ENCODE results near the gene SLC39A11.

The SLC39A11 gene

DNA sequence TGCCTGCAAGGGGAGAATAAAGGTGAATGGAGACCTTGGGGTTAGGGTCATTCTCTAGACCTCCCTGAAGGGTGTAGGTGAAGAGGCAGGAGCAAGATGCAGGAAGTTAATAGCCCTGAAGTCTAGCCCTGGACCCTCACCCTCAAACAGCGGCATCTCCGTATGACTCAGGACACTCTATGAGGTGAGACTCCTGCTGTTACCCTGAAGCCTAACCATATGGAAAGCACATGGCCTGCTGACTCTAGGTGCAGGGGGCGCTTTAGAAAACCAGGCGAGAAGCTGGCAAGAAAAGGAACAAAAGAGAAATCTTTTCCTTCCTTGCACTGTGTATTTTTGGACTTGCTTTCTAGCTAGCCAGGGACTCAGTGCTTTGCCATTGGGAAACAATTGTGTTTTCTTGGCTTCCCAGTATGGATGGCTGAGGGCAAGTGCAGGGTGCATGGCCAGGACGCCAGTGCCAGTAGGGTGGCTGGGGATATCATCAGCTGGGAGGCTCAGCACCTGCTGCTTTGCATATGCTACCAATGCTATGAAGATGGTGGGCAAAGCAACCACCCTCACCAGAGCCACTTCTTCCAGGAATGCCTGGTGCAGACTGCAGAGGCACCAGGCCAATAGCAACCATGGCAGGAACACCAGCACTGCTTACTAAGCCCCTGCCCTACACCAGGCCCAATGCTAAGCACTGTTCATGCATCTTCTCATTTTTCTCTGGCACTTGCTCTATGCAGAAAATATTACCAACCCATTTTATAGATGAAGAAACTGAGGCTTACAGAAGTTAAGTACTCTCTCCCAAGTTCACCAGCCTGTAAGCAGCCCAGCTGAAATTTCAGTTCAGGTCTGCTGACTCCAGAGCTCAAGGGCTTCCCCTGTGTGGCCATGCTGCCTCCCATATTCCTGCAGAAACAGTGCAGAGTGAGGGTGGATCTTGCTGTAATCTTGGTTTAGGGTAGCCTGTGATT is 425.1 kb downstream of the SLC39A11 start:
- no peak for DNase-seq

DNA sequence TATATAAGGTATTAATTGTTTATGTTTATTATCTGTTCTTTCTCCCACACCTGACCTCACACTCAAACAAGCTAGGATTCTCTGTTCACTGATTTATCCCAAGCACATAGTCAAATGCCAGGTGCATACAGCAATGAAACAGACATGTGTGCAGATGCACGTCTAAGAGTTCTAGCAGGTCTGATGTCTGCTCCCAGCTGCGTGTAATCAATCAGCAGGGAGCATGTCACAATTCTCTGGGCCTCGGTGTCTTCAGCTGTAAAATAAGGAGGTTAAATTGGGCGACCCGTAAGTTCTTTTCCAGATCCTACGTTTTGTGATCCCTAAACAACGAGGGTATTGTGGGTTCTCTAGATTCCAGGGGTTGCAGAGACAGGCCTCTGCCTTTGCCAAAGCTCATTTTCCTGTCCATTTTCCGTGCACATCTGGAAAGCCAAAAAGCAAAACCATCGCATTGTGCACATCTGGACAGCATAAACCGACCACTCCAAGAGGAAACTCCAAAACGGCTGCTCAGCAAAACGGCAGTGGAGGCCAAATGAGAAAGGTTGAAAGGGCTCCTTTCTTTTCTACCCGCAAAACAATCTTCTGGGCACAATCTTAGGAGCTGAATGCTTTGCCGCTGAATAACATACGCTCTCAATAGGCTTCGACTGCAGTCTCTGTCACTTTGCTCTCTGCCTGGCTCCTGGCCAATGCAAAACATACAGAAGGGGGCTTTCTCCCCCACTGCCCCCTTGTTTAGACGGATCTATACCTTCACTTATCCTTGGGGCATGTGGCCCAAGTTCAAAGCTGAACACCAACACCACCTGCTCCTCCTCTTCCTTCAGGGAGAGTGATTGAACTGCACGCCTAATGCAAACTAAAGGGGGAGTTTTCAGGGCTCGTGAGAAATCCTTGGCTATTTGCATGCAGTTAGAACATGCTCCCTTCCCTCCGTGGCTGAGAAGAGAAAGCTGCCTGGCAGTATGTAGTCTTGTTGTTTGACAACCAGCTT is 426.3 kb downstream of the SLC39A11 start:
- no peak for DNase-seq

DNA sequence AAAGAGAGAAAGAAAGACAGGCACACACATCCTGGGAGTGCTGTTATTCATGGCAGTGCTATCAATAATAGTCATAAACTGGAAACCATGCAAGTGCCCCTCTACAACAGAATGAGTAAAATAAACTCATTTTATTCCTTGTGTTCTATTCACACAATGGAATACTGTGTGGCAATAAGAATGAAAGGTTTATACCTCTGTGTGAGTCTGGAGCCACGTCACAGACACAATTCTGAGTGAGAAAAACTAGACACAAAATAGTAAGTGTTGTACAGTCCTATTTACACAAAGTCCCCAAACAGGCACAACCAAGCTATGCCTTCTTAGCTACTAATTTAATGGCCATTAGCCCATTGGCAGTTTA is 429.7 kb downstream of the SLC39A11 start:
- DNase-seq: no peak

DNA sequence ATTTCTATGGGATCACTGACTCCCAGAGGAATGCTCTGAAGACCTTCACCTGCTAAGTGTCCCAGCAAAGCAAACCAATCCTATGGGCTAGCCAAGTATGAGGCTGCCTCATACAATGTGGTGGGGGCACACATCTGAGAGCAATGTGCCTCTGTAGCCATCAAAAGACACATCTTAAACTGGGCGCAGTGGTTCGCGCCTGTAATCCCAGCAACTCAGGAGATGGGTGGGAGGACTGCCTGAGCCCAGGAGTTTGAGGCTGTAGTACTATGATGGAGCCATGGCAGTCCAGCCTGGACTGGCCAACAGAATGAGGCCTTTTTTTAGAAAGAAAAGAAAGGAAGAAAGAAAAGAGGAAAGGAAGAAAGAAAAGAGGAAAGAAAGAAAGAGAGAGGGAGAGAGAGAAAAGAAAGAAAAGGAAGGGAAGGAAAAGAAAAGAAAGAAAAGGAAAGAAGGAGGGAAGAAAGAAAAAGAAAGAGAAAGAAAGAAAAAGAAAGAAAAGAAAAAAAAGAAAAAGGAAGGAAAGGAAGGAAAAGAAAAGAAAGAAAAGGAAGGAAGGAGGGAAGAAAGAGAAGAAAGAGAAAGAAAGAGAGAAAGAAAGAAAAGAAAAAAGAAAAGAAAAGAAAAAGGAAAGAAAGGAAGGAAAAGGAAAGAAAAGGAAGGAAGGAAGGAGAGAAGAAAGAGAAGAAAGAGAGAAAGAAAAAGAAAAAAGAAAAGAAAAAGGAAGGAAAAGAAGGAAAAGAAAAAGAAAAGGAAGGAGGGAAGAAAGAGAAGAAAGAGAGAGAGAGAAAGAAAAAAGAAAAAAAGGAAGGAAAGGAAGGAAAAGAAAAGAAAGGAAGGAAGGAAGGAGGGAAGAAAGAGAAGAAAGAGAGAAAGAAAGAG is 430.3 kb downstream of the SLC39A11 start:
- DNase-seq: no peak

DNA sequence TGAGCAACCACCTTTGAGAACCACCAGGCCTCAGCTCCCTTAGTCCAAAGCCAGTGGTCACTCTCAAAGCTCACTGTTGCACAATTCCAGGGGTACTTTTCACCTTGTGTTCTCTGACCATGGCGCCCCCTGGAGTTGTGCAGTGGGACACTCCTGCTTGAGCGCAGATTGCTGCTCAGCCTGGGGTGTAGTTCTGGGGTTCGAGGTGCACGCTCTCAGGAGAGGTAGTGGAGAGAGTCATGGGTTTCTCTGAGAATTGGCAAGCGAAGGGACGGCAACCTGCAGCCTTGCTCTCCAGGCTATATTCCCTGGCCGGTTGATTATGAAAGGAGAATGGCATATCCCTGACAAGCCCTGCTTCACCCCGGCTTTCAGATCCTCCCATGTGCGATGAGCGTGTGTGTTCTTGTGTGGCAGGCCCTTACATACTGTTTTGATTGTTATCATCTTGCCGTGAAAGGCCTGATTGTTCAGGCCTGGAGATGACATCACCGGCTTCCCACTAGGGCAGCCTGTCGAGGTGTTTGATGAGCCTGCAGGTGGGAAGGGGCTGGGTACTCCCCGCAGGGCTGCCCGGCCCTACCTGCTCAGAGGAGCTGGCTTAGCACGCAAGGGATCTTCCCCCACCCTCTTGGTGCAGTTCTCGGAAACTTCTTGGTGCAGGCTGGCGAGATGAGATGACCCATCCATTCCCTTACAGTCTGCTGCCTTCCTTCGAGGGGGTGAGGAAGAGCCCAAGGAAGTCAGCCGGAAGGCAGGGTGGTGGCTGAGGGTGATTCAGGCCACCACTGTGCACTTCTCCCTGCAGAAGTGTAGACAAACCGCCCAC is 431.2 kb downstream of the SLC39A11 start:
- DNase-seq: no peak

DNA sequence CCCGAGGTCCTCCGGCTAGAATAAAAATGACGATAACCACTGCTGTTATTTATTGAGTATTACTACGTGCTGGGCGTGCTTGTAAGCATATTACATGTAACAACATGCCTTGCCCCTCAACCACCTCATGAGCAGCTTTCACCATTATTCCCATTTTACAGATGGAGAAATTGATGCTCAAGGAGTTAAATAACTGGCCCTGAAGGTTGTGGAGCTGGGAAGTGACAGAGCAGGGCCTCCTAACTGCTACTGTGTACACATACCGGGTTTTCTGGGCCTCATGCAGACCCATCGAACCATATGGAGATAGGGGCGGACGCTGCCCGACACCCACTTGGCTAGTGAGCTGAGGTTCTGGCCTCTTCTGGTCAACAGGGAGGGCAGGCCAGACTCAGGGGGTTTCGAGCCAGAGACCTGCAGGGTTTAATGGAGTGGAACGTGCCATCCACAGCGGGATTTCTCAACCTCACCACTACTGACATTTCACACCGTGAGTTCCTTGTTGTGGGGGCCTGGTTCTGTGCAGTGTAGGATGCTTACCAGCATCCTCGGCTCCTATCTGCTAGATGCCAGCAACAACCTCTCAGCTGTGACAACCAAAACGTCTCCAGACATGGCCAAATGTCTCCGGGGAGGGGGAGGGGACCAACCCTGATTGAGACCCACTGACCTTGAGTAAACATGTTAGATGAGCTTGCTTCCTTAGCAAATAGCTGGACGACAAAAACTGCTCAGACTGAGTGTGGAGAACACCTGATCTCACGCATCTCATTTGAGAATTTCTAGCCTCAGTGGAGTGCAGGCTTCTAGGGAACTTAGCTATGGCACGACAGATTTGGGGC is 432.0 kb downstream of the SLC39A11 start:
- DNase-seq: no peak

DNA sequence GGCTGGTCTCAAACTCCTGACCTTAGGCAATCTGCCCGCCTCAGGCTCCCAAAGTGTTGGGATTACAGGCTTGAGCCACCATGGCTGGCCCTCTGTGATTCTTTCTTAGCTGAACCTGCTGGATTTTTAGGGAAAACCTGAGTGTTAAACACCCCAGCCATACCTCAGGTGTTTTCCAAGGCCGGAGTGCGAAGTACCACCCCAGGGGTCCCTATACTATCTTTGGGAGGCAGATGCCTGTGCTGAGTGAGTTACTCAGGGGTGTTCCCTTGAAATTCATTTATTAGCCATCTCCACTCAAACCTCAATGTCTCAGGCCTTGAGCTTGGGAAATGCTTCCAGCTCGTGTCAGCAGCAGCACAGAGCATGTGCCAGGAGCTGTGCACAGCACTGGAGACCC is 432.7 kb downstream of the SLC39A11 start:
- no peak for DNase-seq

DNA sequence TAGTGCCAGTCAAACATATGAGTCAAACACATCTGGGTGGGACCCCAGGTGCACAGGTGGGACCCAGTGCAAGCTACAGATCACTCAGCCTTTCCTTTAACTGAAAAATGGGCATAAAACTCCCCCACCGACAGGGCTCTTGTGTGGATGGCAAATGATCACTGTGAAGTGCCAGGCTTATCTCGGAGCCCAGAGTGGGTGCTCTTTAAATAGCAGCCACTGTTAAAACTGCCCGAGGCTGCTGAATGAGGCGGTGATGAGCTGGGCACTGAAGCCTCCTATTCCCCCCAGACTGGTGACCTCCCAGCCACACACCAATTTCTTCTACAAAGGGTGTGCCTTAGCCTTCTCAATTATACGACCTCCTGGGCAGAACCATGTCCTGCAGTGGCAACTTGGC is 433.8 kb downstream of the SLC39A11 start:
- DNase-seq: no peak

DNA sequence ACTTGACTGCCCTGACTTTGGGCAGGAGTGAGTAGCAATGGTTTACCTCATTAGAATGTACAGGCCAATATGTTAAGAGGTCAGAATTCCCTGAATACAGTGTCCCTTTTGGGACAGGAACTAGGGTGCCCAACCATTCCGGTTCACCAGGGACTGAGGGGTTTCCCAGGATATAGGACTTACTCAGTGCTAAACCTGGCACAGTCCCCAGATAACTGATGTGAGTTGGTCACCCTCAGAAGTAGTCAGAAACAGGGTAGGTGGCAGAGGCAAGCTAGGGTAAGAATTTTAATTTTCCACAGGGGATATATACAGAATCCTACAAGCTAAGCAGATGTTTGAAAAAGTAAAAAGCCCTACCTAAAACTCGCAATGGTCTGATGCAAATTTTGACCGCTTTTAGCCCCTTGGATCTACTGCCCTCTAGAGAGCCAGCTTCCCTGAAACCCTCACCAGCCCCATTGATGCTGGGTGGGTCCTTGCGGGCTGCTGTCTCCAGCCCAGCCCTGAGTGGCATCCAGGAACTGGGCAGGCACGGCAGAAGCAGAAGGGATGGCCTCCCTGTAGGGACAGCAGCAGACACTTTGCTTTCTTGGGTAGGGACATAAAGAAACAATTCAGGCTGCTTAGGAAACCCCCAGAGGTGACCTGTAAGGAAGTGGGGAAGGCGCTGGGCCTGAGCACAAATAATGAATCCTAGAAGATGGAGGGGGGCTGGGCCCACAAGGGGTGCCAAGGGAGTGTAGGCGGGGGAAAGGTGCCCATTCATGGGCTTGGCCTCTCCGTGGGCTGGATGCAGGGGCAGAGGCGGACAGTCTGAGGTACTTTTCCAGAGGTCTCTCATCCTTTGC is 434.8 kb downstream of the SLC39A11 start:
- no peak for DNase-seq

DNA sequence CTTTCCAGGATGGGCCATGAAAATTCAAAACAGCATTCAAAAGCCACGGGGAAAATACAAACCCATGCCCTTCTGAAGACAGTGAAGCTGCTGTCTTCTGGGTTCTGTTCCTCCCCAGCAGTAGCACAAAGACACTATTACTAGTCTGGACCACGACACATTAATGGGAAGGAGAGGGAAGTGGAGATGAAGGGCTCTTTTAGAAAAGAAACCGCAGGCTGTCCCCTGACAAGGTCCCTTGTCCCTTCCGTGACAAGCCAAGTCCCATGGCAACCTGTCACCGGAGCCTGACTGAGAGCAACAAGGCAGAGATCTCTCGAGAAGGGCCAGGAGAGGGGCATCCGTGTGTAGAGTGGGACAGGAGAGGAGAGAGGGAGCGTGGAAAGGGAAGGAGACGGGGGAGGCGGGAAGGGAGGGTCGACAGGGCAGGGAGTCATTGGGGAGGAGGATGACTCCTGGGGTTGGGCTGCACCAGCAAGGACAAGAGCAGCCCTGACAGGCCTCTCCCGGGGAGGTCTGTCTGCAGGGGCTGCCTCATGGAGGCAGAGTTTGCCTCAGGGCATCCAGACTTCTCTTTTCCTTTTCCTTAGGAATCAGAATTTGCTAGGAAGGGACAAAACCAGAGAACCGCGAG is 436.2 kb downstream of the SLC39A11 start:
- no peak for DNase-seq

DNA sequence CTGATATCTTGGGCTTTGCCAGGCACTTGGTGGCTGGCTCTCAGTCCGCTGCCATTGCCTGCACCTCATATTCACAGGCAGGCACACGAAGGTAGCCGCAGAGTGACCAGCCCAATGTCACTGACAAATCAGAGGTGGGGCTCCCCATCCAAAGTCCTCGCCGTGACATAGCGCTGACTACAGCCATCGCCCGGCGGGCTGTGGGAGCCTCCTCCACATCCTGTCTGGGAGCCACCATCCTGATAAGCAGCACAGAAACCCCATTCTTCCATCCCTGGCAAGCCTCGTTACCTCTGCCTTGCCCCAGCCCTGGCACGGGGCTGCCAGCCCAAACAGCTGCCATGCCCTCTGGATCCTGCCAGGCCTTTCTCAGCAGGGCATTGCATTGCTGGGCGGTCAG is 437.8 kb downstream of the SLC39A11 start:
- no peak for DNase-seq

DNA sequence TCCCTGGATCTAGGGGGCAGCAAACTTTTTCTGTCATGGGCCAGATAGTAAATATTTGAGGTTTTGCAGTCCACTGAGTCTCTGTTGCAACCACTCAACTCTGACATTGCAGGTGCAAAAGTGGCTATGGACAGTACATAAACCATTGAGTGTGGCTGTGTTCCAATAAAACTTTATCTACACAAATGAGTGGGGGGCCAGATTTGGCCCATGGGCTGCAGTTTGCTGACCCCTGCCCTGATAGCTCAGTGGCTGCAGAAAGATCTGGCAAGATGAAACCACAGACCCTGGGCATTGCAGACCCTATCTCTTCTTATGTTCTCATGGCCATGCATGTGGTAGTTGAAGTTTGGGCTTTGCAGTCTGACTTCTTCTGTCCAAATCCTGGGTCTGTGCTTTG is 440.5 kb downstream of the SLC39A11 start:
- DNase-seq: no peak

DNA sequence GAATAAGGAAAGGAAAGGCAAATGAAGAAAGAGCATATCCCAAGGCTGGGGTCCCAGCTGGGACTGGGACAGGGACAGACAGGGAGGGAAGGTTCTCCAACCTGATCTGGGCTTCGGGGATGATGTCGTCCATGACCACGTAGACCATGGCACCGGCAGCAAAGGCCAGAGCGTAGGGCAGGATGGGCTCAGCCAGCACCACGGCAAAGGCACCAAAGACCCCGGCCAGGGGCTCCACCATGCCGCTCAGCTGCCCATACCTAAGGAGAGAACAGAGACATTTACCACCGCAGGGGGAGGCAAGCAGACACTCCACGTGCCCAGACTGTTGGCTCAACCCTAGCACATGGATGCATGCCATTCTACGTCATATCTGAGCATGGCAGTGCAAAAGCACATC is 443.8 kb downstream of the SLC39A11 start:
- no peak for DNase-seq

DNA sequence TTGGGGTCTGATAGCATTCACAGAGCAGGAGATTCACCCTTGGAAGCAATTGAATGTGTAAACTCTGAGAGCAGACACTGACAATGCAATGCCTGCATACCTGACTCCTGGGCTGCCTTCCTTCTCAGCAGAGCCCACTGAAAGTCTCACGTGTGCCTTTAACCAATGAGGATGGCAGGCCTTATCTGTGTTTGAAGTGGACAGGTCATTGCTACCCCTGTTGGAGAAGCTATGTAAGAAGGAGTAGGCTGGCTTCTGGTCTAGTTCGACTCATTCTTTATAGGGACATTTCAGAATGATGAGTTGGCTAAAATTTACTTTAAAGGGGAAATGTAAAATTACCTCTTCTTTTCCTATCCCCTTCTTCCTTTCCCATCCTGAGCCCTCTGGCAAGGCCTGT is 446.3 kb downstream of the SLC39A11 start:
- DNase-seq: no peak

DNA sequence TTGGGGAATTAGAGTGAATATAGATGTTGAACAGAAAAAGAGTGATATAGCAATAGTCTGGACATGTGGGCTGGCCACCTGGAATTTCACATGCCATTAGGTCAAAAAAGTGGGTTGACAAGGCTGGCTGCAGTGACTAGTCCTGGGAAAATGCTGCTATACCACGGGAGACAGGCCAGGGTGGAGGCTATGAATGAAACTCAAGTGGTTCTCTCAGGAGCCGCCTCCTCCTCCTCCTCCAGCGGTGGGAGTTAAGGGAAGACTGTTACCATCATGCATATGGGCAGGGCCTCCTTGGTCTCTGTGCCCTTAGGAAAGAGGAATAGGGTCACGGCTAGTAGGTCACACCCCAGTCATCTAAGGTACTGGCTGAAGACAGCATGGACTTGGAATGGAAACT is 448.0 kb downstream of the SLC39A11 start:
- DNase-seq: no peak

DNA sequence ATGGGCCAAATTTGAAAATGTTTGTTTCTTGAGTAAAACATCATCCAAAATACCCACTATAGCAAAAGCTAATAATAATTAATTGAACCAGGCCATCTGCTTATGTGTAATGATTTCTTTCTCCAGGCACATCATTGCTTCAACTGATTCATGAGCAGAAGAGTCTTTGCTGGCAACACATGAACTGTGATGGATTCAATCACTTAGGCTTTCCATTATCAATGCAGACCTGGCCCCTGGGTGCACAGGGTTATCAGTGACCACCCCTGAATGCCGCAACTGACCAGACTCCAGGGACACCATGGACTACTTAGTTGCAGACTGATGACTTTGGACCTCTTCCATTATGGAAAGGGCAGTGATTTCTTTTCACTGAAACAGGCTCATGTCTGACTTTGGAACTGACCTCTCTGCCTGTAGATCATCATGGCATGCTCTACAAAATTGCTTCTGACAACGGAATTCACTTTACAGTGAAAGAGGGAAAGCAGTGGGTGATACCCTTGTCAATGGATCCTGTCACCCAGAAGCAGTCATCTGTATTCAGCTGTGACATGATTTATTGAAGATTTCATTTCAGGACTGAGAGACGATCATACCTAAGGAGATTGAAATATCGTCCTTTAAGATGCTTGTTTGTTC is 448.8 kb downstream of the SLC39A11 start:
- no peak for DNase-seq

DNA sequence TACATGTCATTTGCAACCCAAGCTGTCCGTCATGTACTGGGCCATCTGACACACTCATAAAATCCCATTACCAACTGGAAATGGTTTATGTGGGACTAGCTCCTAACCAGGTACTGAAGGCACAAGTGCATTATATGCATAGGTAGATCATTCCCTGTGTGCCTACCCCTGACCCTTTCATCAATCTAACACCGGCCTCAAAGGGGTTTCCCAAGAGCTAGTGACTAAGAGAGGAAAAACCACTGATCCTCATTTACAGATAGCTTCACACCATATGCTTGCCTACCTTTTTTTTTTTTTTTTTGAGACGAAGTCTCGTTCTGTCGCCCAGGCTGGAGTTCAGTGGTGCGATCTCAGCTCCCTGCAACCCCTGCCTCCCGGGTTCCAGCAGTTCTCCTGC is 449.8 kb downstream of the SLC39A11 start:
- DNase-seq: no peak

DNA sequence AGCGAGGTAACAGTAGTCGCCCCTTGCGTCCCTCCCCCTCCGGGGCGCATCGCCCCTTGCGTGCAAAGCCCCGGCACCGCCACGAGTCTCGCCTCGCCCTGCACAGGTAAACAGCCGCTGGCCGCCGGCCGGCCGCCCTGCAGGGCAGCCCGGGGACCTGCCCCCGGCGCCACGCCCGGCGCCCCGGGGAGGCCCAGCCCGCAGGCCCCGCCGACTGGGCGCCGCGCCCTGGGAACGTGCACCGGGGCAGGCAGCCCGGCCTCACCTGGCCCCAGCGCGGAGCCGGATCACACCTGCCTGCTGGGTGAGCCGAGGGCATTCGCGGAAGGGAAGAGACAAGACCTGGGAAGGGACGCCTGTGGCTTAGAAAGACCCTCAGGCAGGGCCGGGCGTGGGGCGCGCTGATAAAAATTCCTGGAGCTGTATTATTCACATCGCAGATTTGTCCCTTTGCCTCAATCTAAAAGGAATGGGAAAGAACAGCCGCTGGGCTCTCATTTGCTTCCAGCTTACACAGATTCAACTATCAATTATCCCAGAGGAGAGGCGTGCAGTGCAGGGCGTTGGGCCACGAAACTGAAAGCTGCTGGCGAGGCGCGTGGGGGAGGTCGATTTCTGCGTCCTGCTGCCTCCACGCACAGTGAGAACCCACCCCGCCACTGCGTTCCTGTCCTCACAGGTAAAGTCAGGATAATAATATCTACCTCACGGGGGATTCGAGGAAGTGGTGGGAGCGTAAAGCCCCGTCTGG is 451.9 kb downstream of the SLC39A11 start:
- DNase-seq: no peak
